GM18867 (cell line): ENCODE results near the gene HTR3B.

ENCODE experiments used
- ATAC-seq: cut with Tn5 transposase; IDR thresholded peaks from one replicate; pipeline ENCODE4 v1.9.1; 2021; ENCODE audit warnings: mild to moderate bottlenecking, moderate library complexity; ENCODE audit not compliant: unreplicated experiment

Gene HTR3B

GRCh38 chr11:113989381-113989780, 84.8 kb downstream of the HTR3B start:
- no peak for ATAC-seq

- ATAC-seq: no peak
These were observed 85.3 kb downstream of the HTR3B start for GRCh38 chr11:113989916-113990315.

DNA sequence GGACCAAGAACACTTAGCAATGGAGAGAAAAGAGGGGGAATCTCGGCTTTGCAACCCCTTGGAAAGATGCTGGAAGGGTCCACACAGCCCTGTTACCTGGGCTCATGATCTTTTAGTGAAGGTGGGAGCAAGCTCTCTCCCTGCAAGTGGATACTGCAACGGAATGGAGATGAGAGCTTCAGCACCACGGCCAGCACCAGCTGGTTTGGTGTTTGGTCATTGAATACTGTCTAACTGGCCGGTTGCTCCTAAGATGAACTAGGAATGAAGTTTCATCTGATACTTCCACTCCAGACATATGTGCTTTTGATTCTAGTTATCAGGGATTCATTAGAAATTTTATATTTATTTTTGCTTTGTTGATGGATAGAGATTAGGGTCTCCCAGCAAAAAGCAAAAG, 86.6 kb downstream of the HTR3B start:
- ATAC-seq: no peak

DNA sequence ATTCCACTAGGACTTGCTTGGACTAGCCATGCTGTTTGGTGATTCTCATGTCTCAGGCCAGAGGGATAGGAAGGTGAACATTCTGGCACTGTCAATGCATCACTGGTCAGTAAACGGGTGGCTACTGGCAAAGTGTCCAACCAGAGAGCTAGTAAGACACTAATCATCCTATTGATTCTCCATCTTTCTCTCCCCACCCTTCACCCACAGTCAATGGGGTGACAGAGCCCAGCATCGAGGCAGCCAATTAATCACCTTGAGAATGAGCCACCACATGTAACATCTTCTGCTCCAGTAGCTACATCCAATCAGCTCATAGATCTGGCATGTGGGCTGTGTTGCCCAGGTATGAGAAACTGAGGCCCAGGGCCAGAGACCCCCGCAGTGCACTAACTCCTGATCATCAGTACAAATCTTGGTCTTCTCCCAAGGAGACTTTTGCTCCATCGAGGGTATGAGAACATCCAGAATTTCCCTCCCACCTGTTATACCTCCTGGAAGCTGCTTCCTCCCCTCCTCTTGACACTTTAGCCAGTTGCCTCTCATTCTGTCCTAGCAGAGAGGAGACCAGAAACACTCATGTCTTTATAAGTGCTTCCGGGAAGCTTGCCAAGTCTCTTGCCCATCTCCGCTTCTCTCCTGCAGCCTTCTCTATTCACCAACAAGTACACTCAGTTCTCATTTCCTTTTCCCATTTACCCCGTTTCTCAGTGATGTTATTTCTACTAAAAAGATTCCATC, 87.3 kb downstream of the HTR3B start:
- ATAC-seq: no peak

DNA sequence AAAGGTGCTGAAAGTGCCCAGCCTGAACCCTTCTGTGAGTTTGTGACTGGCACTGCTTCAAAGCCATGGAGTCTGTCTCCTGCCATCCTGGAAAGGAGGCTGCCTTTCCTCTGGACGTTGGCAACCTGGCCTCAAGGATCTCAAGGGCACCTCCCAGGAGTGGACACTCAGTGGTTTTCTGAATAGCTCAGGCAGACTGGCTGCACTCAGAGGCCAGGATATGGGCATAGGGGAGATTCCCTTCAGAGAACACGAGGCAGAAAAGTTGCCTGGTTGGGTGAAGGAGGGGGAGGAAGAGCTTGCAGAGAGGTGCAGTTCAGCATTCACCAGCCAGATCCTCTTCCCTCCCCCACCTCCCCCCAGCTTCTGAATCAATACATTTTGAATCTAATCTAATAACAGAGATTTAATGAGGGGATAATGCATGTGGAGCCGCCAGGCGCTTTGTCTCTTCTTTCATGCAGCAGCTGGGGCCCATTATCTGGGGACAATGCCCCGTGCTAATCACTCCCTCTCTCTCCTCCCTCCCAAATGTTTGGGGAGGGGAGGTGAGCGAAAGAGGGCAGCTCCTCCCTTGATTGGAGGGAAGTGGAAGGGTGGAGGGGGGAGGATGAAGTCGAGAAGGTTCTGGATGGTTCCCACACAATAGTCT, 88.0 kb downstream of the HTR3B start:
- no peak for ATAC-seq

GRCh38 chr11:113994077-113994954, 89.7 kb downstream of the HTR3B start:
- no peak for ATAC-seq
